GM12891 (cell line): ENCODE measurements around the gene PLEKHG2.

Experiments used
- SPI1 ChIP-seq: IDR thresholded peaks from 2 replicates; pipeline ENCODE4 v1.6.1; 2011; ENCODE audit warnings: low read depth, low read length, control low read depth
- TAF1 ChIP-seq: IDR thresholded peaks from 2 replicates; pipeline ENCODE4 v1.6.1; 2011; ENCODE audit warnings: low read depth, low read length, control low read depth

- TF ChIP-seq SPI1 = no peak
- TF ChIP-seq TAF1 = no peak
These were observed 15.2 kb downstream of the PLEKHG2 start for GRCh38 chr19:39427707-39428106.
